SU-DHL-6 (cell line): ENCODE measurements around the gene ACSS1.

Experiments
- H2AFZ ChIP-seq: fragments of 200-600 bp; sonication (generic); 2 replicates; pipeline ENCODE4 v1.6.1; 2014; ENCODE audit warnings: low read depth, mild to moderate bottlenecking, moderate library complexity, mixed read lengths, antibody characterized with exemption, low read length; ENCODE audit not compliant: severe bottlenecking
- H3F3A ChIP-seq: fragments of 200-600 bp; shearing (Covaris generic); 2 replicates; pipeline ENCODE4 v1.6.0; 2016; ENCODE audit warnings: antibody characterized with exemption, mild to moderate bottlenecking; ENCODE audit not compliant: insufficient read depth
- H3K27ac ChIP-seq: fragments of 200-600 bp; sonication (generic); 2 replicates; pipeline ENCODE4 v1.5.1; 2016; ENCODE audit warnings: low read depth, mild to moderate bottlenecking, low read length, moderate library complexity, mixed read lengths
- H3K27me3 ChIP-seq: fragments of 200-600 bp; sonication (generic), shearing (Covaris generic); 2 replicates; pipeline ENCODE4 v1.6.0; 2014; ENCODE audit warnings: mild to moderate bottlenecking, low read length
- H3K36me3 ChIP-seq: fragments of 200-600 bp; sonication (generic); 2 replicates; pipeline ENCODE4 v1.6.1; 2014; ENCODE audit warnings: mild to moderate bottlenecking, low read length, mixed read lengths
- H3K4me2 ChIP-seq: fragments of 300-600, 200-600 bp; shearing (Covaris generic), sonication (generic); 2 replicates; pipeline ENCODE4 v1.6.0; 2014; ENCODE audit warnings: low read length, low read depth, mild to moderate bottlenecking; ENCODE audit not compliant: poor library complexity, severe bottlenecking
- H3K4me3 ChIP-seq: fragments of 200-600 bp; sonication (generic); 2 replicates; pipeline ENCODE4 v1.5.1; 2014; ENCODE audit warnings: antibody characterized with exemption, low read length, mild to moderate bottlenecking, mixed read lengths; ENCODE audit not compliant: insufficient read depth, poor library complexity, severe bottlenecking
- H3K79me2 ChIP-seq: fragments of 200-600 bp; sonication (generic); 2 replicates; pipeline ENCODE4 v1.6.1; 2014; ENCODE audit warnings: mild to moderate bottlenecking, low read length, moderate library complexity; ENCODE audit not compliant: insufficient read depth
- H3K9ac ChIP-seq: fragments of 200-600 bp; sonication (generic); 2 replicates; pipeline ENCODE4 v1.7.0; 2014; ENCODE audit warnings: mild to moderate bottlenecking, low read length
- H3K9me2 ChIP-seq: fragments of 200-600 bp; sonication (generic); replicated peaks from 2 replicates; pipeline ENCODE4 v1.6.1; 2014; ENCODE audit warnings: low read length; ENCODE audit not compliant: insufficient read depth
- H3K9me3 ChIP-seq: fragments of 200-600 bp; sonication (generic); 2 replicates; pipeline ENCODE4 v1.6.1; 2014; ENCODE audit warnings: low read length, mixed read lengths; ENCODE audit not compliant: insufficient read depth
- H4K20me1 ChIP-seq: fragments of 200-600 bp; sonication (generic); 2 replicates; pipeline ENCODE4 v1.6.1; 2014; ENCODE audit warnings: low read depth, mild to moderate bottlenecking, antibody characterized with exemption, low read length, moderate library complexity, mixed read lengths
- CTCF ChIP-seq: fragments of 200-600 bp; sonication (generic); IDR thresholded peaks from one replicate; pipeline ENCODE4 v1.5.1; 2017; ENCODE audit warnings: antibody characterized with exemption, mild to moderate bottlenecking, low read length, moderate library complexity; ENCODE audit not compliant: insufficient read depth, poor library complexity, severe bottlenecking
- EZH2phosphoT487 ChIP-seq: fragments of 200-600 bp; sonication (generic), shearing (Covaris generic); conservative IDR thresholded peaks from 2 replicates; pipeline ENCODE4 v1.6.1; 2018; ENCODE audit warnings: mild to moderate bottlenecking, antibody characterized with exemption, low read length, moderate library complexity, mixed read lengths

Gene ACSS1

GRCh38 chr20:24979036-24979960, 78.6 kb downstream of the ACSS1 start:
- H2AFZ ChIP-seq, result no peak overlapping the region
- no peaks in the 10 kb centered on the region for H3K27me3 ChIP-seq
- H3K36me3 ChIP-seq, result peaks cover 5% of the 10 kb centered on the region; the same call in 1 of the 2 replicates
- no peak overlapping the region for H3K9ac ChIP-seq
- no peaks in the 10 kb centered on the region for H4K20me1 ChIP-seq
- H3K4me2 ChIP-seq, result no peak overlapping the region
- no peaks in the 10 kb centered on the region for H3F3A ChIP-seq
- H3K4me3 ChIP-seq, result no peak overlapping the region
- H3K9me3 ChIP-seq, result no peaks in the 10 kb centered on the region
- no peaks in the 10 kb centered on the region for H3K79me2 ChIP-seq
- no peak overlapping the region for H3K27ac ChIP-seq
- TF ChIP-seq EZH2phosphoT487 (no peak), CTCF (no peak)
- H3K9me2 ChIP-seq, result no peaks in the 10 kb centered on the region

GRCh38 chr20:24978513-24978912, 79.4 kb downstream of the ACSS1 start:
- TF ChIP-seq CTCF, result no peak
- no peak for TF ChIP-seq EZH2phosphoT487
- H3K27ac ChIP-seq, result no peak overlapping the region
- no peak overlapping the region for H3K4me3 ChIP-seq
- H3K36me3 ChIP-seq, result peaks cover 5% of the 10 kb centered on the region; the same call in 1 of the 2 replicates
- no peak overlapping the region for H2AFZ ChIP-seq
- no peak overlapping the region for H3K9ac ChIP-seq
- H3K9me2 ChIP-seq, result no peaks in the 10 kb centered on the region
- no peaks in the 10 kb centered on the region for H3F3A ChIP-seq
- no peaks in the 10 kb centered on the region for H3K79me2 ChIP-seq
- H4K20me1 ChIP-seq, result no peaks in the 10 kb centered on the region
- H3K27me3 ChIP-seq, result no peaks in the 10 kb centered on the region
- H3K9me3 ChIP-seq, result no peaks in the 10 kb centered on the region
- no peak overlapping the region for H3K4me2 ChIP-seq

GRCh38 chr20:24977797-24978196, 80.1 kb downstream of the ACSS1 start:
- Histone ChIP-seq H3K27me3 (no peaks in the 10 kb centered on the region), H3K36me3 (peaks cover 5% of the 10 kb centered on the region; the same call in 1 of the 2 replicates), H3F3A (no peaks in the 10 kb centered on the region), H3K9ac (no peak overlapping the region), H3K9me3 (no peaks in the 10 kb centered on the region), H3K27ac (no peak overlapping the region), H2AFZ (no peak overlapping the region), H3K9me2 (no peaks in the 10 kb centered on the region), H3K4me2 (no peak overlapping the region), H3K4me3 (no peak overlapping the region), H3K79me2 (no peaks in the 10 kb centered on the region), H4K20me1 (no peaks in the 10 kb centered on the region)
- TF ChIP-seq CTCF, result no peak
- TF ChIP-seq EZH2phosphoT487, result no peak
